HG03442 (cell line): ENCODE measurements around the gene YPEL4.
"Not testable (repeated sequence)": the region's sequence is repeated elsewhere in the genome, so short reads cannot be mapped to it uniquely, and the experiment has no call there.

ENCODE experiments used
- ATAC-seq: cut with Tn5 transposase; IDR thresholded peaks from one replicate; pipeline ENCODE4 v1.9.1; 2021; ENCODE audit warnings: mild to moderate bottlenecking, moderate library complexity; ENCODE audit not compliant: unreplicated experiment

Gene YPEL4

GRCh38 chr11:57649826-57650738, at the start of gene YPEL4:
Gene YPEL4, minus strand, starts transcription at chr11:57649912. Its CDS starts 2,805 bp downstream, at chr11:57647107.
- ATAC-seq: no peak

- ATAC-seq: no peak
These were observed 49.2 kb upstream of the YPEL4 start for GRCh38 chr11:57698843-57699365.

GRCh38 chr11:57690474-57690873, 40.8 kb upstream of the YPEL4 start:
- not testable (repeated sequence) for ATAC-seq

GRCh38 chr11:57681168-57681567, 31.5 kb upstream of the YPEL4 start:
- no peak for ATAC-seq

GRCh38 chr11:57680552-57680874, 30.8 kb upstream of the YPEL4 start:
- no peak for ATAC-seq

GRCh38 chr11:57679396-57679795, 29.7 kb upstream of the YPEL4 start:
- ATAC-seq: no peak

- no peak for ATAC-seq
These were observed 25.6 kb upstream of the YPEL4 start for GRCh38 chr11:57675176-57675941.

- ATAC-seq: no peak
These were observed 24.5 kb upstream of the YPEL4 start for GRCh38 chr11:57674251-57674650.

- peak; percentile 2 for ATAC-seq
These were observed 18.7 kb upstream of the YPEL4 start for GRCh38 chr11:57668434-57668782.

- ATAC-seq: peak; percentile 83
These were observed 18.2 kb upstream of the YPEL4 start, which contains the start of gene ZDHHC5 for GRCh38 chr11:57667736-57668433. Gene ZDHHC5, plus strand, starts transcription at chr11:57668114. Its CDS starts 4,977 bp downstream, at chr11:57673091.

GRCh38 chr11:57667117-57667735, 17.5 kb upstream of the YPEL4 start:
- ATAC-seq: peak; percentile 58

- ATAC-seq: no peak
These were observed 14.3 kb upstream of the YPEL4 start for GRCh38 chr11:57663975-57664374.

GRCh38 chr11:57662893-57663292, 13.2 kb upstream of the YPEL4 start:
- no peak for ATAC-seq

- no peak for ATAC-seq
These were observed 10.0 kb upstream of the YPEL4 start for GRCh38 chr11:57659669-57660068.

- no peak for ATAC-seq
These were observed 8.3 kb upstream of the YPEL4 start for GRCh38 chr11:57658023-57658361.

- peak; percentile 99 for ATAC-seq
These were observed 7.7 kb upstream of the YPEL4 start, which contains the start of gene CLP1 for GRCh38 chr11:57657194-57658022. Gene CLP1, plus strand, starts transcription at chr11:57657762. Its CDS starts 1,715 bp downstream, at chr11:57659477.

- no peak for ATAC-seq
These were observed 7.1 kb upstream of the YPEL4 start for GRCh38 chr11:57656885-57657193.

GRCh38 chr11:57653163-57653562, 3.5 kb upstream of the YPEL4 start:
- ATAC-seq: no peak

GRCh38 chr11:57652662-57653061, 3.0 kb upstream of the YPEL4 start:
- no peak for ATAC-seq

- not testable (repeated sequence) for ATAC-seq
These were observed 2.5 kb upstream of the YPEL4 start for GRCh38 chr11:57652230-57652629.
